Activated T-cell treated with anti-CD3 and anti-CD28 coated beads, Interleukin-2, amount 50 U/mL, for 24 hours (primary cell): ENCODE data around the gene ZAP70.
A peak's percentile ranks its signal among the peaks of the same experiment; 100 is the strongest.

Experiments used
- DNase-seq: peaks from one replicate; pipeline ENCODE4 v3.0.0-alpha.2; 2020
- H3K27ac Mint-ChIP-seq: 2 replicates; pipeline ENCODE4 v1.8.0; 2020; ENCODE audit warnings: mild to moderate bottlenecking, mixed read lengths
- H3K27me3 Mint-ChIP-seq: 2 replicates; pipeline ENCODE4 v1.8.0; 2020; ENCODE audit warnings: mixed read lengths
- H3K36me3 Mint-ChIP-seq: 2 replicates; pipeline ENCODE4 v1.8.0; 2020; ENCODE audit warnings: low read depth, mixed read lengths
- H3K4me1 Mint-ChIP-seq: 2 replicates; pipeline ENCODE4 v1.8.0; 2020; ENCODE audit warnings: low read depth, mixed read lengths
- H3K4me3 Mint-ChIP-seq: 2 replicates; pipeline ENCODE4 v1.8.0; 2020; ENCODE audit warnings: mild to moderate bottlenecking, moderate library complexity, mixed read lengths
- H3K9me3 Mint-ChIP-seq: 2 replicates; pipeline ENCODE4 v1.8.0; 2020; ENCODE audit warnings: mixed read lengths

Gene ZAP70

GRCh38 chr2:97757062-97757461 lies 43.7 kb downstream of the ZAP70 start:
- no peak for DNase-seq
- H3K4me3 Mint-ChIP-seq: no peak overlapping the region
- no peaks in the 10 kb centered on the region for H3K27me3 Mint-ChIP-seq
- no peaks in the 10 kb centered on the region for H3K9me3 Mint-ChIP-seq
- peaks cover 23% of the 10 kb centered on the region for H3K4me1 Mint-ChIP-seq
- peak overlapping the region; percentile 55 for H3K27ac Mint-ChIP-seq
- H3K36me3 Mint-ChIP-seq: peaks cover 85% of the 10 kb centered on the region

- Mint-ChIP-seq H3K4me1 (peaks cover 28% of the 10 kb centered on the region), H3K36me3 (peaks cover 88% of the 10 kb centered on the region), H3K27ac (no peak overlapping the region), H3K4me3 (no peak overlapping the region), H3K9me3 (no peaks in the 10 kb centered on the region), H3K27me3 (no peaks in the 10 kb centered on the region)
- DNase-seq: no peak
These were observed 44.8 kb downstream of the ZAP70 start for GRCh38 chr2:97758131-97758705.

GRCh38 chr2:97759727-97760407 lies 46.5 kb downstream of the ZAP70 start:
- Mint-ChIP-seq H3K36me3 (peaks cover 93% of the 10 kb centered on the region), H3K4me1 (peaks cover 34% of the 10 kb centered on the region), H3K9me3 (no peaks in the 10 kb centered on the region), H3K27me3 (no peaks in the 10 kb centered on the region), H3K4me3 (no peak overlapping the region), H3K27ac (peak overlapping the region; percentile 85)
- no peak for DNase-seq

GRCh38 chr2:97760480-97761049 lies 47.2 kb downstream of the ZAP70 start:
- H3K36me3 Mint-ChIP-seq: peaks cover 96% of the 10 kb centered on the region

GRCh38 chr2:97761192-97761591 lies 47.8 kb downstream of the ZAP70 start:
- Mint-ChIP-seq H3K36me3 (peaks cover 96% of the 10 kb centered on the region), H3K27me3 (no peaks in the 10 kb centered on the region), H3K4me3 (peak overlapping the region; percentile 45), H3K27ac (peak overlapping the region; percentile 85), H3K9me3 (no peaks in the 10 kb centered on the region), H3K4me1 (peaks cover 34% of the 10 kb centered on the region)
- peak; percentile 72 for DNase-seq

More at GRCh38 chr2:97760480-97761049, 47.2 kb downstream of the ZAP70 start:
- Mint-ChIP-seq H3K9me3 (no peaks in the 10 kb centered on the region), H3K4me3 (peak overlapping the region; percentile 45), H3K4me1 (peaks cover 34% of the 10 kb centered on the region), H3K27ac (peak overlapping the region; percentile 85), H3K27me3 (no peaks in the 10 kb centered on the region)
- no peak for DNase-seq

- no peak for DNase-seq
- Mint-ChIP-seq H3K4me1 (peaks cover 42% of the 10 kb centered on the region), H3K9me3 (no peaks in the 10 kb centered on the region), H3K27ac (peak overlapping the region; percentile 42), H3K27me3 (no peaks in the 10 kb centered on the region), H3K4me3 (no peak overlapping the region), H3K36me3 (peaks cover 87% of the 10 kb centered on the region)
These were observed 49.9 kb downstream of the ZAP70 start for GRCh38 chr2:97763176-97763845.

- Mint-ChIP-seq H3K4me1 (peaks cover 44% of the 10 kb centered on the region), H3K27me3 (no peaks in the 10 kb centered on the region), H3K27ac (no peak overlapping the region), H3K4me3 (no peak overlapping the region), H3K36me3 (peaks cover 75% of the 10 kb centered on the region), H3K9me3 (no peaks in the 10 kb centered on the region)
- no peak for DNase-seq
These were observed 51.3 kb downstream of the ZAP70 start for GRCh38 chr2:97764559-97765263.

- Mint-ChIP-seq H3K27ac (no peak overlapping the region), H3K27me3 (no peaks in the 10 kb centered on the region), H3K4me1 (peaks cover 32% of the 10 kb centered on the region), H3K4me3 (no peak overlapping the region), H3K9me3 (no peaks in the 10 kb centered on the region), H3K36me3 (peaks cover 71% of the 10 kb centered on the region)
- DNase-seq: no peak
These were observed 52.6 kb downstream of the ZAP70 start for GRCh38 chr2:97765933-97766332.

- Mint-ChIP-seq H3K27me3 (no peaks in the 10 kb centered on the region), H3K27ac (no peak overlapping the region), H3K36me3 (peaks cover 71% of the 10 kb centered on the region), H3K4me3 (no peak overlapping the region), H3K9me3 (no peaks in the 10 kb centered on the region), H3K4me1 (peaks cover 29% of the 10 kb centered on the region)
- DNase-seq: no peak
These were observed 53.2 kb downstream of the ZAP70 start for GRCh38 chr2:97766567-97766966.

GRCh38 chr2:97769308-97769707 lies 55.9 kb downstream of the ZAP70 start:
- peaks cover 14% of the 10 kb centered on the region for H3K4me1 Mint-ChIP-seq
- H3K4me3 Mint-ChIP-seq: no peak overlapping the region
- no peaks in the 10 kb centered on the region for H3K9me3 Mint-ChIP-seq
- DNase-seq: no peak
- H3K36me3 Mint-ChIP-seq: peaks cover 70% of the 10 kb centered on the region
- no peaks in the 10 kb centered on the region for H3K27me3 Mint-ChIP-seq
- H3K27ac Mint-ChIP-seq: no peak overlapping the region

DNA sequence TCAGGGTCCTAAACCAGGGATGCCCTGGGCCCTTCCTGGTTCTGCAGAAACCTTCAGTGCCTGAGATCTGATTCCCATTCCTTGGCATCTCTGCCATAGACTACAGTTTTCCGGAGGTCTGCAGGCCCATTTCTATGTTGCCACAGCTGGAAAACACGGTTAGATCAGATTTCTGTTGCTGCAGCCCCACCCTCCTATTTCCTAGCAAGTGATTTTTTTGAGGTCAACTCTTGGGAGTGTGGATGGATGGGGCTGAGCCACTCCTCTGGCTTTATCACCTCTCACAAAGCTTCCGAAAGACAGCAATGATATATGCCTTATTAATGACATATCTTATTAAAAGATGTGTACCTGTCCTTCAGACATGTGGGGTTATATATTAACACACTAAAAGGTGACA lies 56.3 kb downstream of the ZAP70 start:
- H3K27me3 Mint-ChIP-seq: no peaks in the 10 kb centered on the region
- no peak overlapping the region for H3K4me3 Mint-ChIP-seq
- peaks cover 14% of the 10 kb centered on the region for H3K4me1 Mint-ChIP-seq
- H3K36me3 Mint-ChIP-seq: peaks cover 71% of the 10 kb centered on the region
- H3K9me3 Mint-ChIP-seq: no peaks in the 10 kb centered on the region
- DNase-seq: no peak
- H3K27ac Mint-ChIP-seq: no peak overlapping the region

- Mint-ChIP-seq H3K36me3 (peaks cover 71% of the 10 kb centered on the region), H3K27ac (no peak overlapping the region), H3K4me3 (no peak overlapping the region), H3K4me1 (peaks cover 14% of the 10 kb centered on the region), H3K9me3 (no peaks in the 10 kb centered on the region), H3K27me3 (no peaks in the 10 kb centered on the region)
- no peak for DNase-seq
These were observed 57.1 kb downstream of the ZAP70 start for GRCh38 chr2:97770445-97770844.

GRCh38 chr2:97774425-97774824 lies 61.0 kb downstream of the ZAP70 start:
- DNase-seq: no peak
- Mint-ChIP-seq H3K27me3 (no peaks in the 10 kb centered on the region), H3K4me3 (no peak overlapping the region), H3K36me3 (peaks cover 82% of the 10 kb centered on the region), H3K4me1 (no peaks in the 10 kb centered on the region), H3K27ac (no peak overlapping the region), H3K9me3 (no peaks in the 10 kb centered on the region)

GRCh38 chr2:97775074-97775473 lies 61.7 kb downstream of the ZAP70 start:
- no peak overlapping the region for H3K27ac Mint-ChIP-seq
- no peak overlapping the region for H3K4me3 Mint-ChIP-seq

More at GRCh38 chr2:97775074-97775473, 61.7 kb downstream of the ZAP70 start:
- Mint-ChIP-seq H3K36me3 (peaks cover 85% of the 10 kb centered on the region), H3K9me3 (no peaks in the 10 kb centered on the region), H3K4me1 (no peaks in the 10 kb centered on the region), H3K27me3 (no peaks in the 10 kb centered on the region)
- no peak for DNase-seq
